Body of pancreas (tissue), 4 donors: ENCODE results near the gene GOLGA6D.

Experiments
- POLR2A ChIP-seq, 3 donors: fragments of 450-650 bp; IDR thresholded peaks; one replicate each; pipeline ENCODE4 v1.6.1; 2016; ENCODE audit warnings: antibody characterized with exemption in 3 of 3, mild to moderate bottlenecking in 2 of 3
- TF ChIP-seq, protein P1 (sequence below), 7 experiments: fragments of 450-650 bp in 4 of 7; fragments of 200-600 bp in 3 of 7; sonication (generic) in 3 of 7; IDR thresholded peaks; one replicate each; pipeline ENCODE4 v1.5.1; 2016 to 2019; ENCODE audit warnings: antibody characterized with exemption in 7 of 7

DNA sequence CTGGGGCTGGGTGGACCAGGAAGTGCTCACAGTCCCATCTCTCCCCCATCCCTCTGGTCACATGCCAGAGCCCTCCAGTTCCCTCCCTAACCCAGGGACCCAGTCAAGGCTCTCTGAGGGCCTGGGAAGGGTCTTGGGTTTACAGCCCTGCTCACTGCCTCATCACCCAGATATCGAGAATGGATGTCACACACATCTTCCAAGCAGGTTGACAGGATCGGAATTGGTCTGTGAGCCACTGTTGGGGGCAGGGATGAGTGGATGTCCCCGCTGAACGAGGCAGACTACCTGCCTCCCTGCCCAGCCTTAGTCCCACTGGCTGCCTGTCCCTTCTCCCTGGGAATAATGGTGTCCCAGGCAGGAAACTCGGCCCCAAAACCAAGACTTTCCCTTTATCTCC lies 44.5 kb upstream of the GOLGA6D start:
- TF ChIP-seq, protein P1, sequence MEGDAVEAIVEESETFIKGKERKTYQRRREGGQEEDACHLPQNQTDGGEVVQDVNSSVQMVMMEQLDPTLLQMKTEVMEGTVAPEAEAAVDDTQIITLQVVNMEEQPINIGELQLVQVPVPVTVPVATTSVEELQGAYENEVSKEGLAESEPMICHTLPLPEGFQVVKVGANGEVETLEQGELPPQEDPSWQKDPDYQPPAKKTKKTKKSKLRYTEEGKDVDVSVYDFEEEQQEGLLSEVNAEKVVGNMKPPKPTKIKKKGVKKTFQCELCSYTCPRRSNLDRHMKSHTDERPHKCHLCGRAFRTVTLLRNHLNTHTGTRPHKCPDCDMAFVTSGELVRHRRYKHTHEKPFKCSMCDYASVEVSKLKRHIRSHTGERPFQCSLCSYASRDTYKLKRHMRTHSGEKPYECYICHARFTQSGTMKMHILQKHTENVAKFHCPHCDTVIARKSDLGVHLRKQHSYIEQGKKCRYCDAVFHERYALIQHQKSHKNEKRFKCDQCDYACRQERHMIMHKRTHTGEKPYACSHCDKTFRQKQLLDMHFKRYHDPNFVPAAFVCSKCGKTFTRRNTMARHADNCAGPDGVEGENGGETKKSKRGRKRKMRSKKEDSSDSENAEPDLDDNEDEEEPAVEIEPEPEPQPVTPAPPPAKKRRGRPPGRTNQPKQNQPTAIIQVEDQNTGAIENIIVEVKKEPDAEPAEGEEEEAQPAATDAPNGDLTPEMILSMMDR (IDR thresholded peaks at IDR 0.05), result no peak
- no peak for TF ChIP-seq POLR2A (IDR thresholded peaks at IDR 0.05)
